ENCODE data around the gene KLF16. TPM values are rescaled to one million over a fixed set of nuclear protein-coding genes. Genes with fewer than 3 reads are reported as not detected.

The KLF16 gene
- 0.14 and 0.15 TPM in 2 replicates for polyA plus RNA-seq

GRCh38 chr19:1863328-1863637, at the start of gene KLF16:
KLF16 (minus strand) TSS chr19:1863579; CDS start chr19:1863497, 82 bp downstream.

GRCh38 chr19:1905110-1905862, 41.9 kb upstream of the KLF16 start, which contains the start of the genes ADAT3 and SCAMP4:
ADAT3 (plus strand) TSS chr19:1905399; CDS start chr19:1912048, 6,649 bp downstream.
SCAMP4 (plus strand) TSS chr19:1905399; CDS start chr19:1915020, 9,621 bp downstream.

GRCh38 chr19:1885398-1886119, 22.2 kb upstream of the KLF16 start, which contains the start of gene ABHD17A:
ABHD17A (minus strand) TSS chr19:1885496; CDS start chr19:1881566, 3,930 bp downstream.

GRCh38 chr19:1848399-1849131, 14.8 kb downstream of the KLF16 start, which contains the start of gene REXO1:
REXO1 (minus strand) TSS chr19:1848483; CDS start chr19:1848358, 125 bp downstream.

GRCh38 chr19:1811942-1812425, 51.4 kb downstream of the KLF16 start, which contains the start of gene ATP8B3:
ATP8B3 (minus strand) TSS chr19:1812276; CDS start chr19:1811736, 540 bp downstream.

Other genes with a start within 250 kb of the KLF16 start
- 0.24 and 0.73 TPM in 2 replicates for gene TCF3, start 211.0 kb downstream of the KLF16 start, polyA plus RNA-seq
- not detected in 2 replicates for gene ONECUT3, start 110.1 kb downstream of the KLF16 start, polyA plus RNA-seq
- gene ATP8B3, start 51.3 kb downstream of the KLF16 start, polyA plus RNA-seq, result not detected in 2 replicates
- gene REXO1, start 15.1 kb downstream of the KLF16 start, polyA plus RNA-seq, result not detected in 2 replicates
- 0.53 TPM in 1 of 2 replicates, not detected in the other for gene ABHD17A, start 21.9 kb upstream of the KLF16 start, polyA plus RNA-seq
- gene ADAT3, start 41.8 kb upstream of the KLF16 start, polyA plus RNA-seq, result not detected in 2 replicates
- 2.4 and 2.7 TPM in 2 replicates for gene SCAMP4, start 41.8 kb upstream of the KLF16 start, polyA plus RNA-seq
- gene CSNK1G2, start 77.6 kb upstream of the KLF16 start, polyA plus RNA-seq, result 0.40 and 0.52 TPM in 2 replicates
- gene BTBD2, start 152.1 kb upstream of the KLF16 start, polyA plus RNA-seq, result 0.18 and 0.24 TPM in 2 replicates
- 7.4 and 8.7 TPM in 2 replicates for gene MKNK2, start 187.7 kb upstream of the KLF16 start, polyA plus RNA-seq
- gene MOB3A, start 232.7 kb upstream of the KLF16 start, polyA plus RNA-seq, result 0.34 and 0.62 TPM in 2 replicates
- gene IZUMO4, start 233.3 kb upstream of the KLF16 start, polyA plus RNA-seq, result not detected in 2 replicates

Measured in Purkinje cell (primary cell).